Mucosa of descending colon (tissue), 3 donors: ENCODE results near the gene KLF13. TPM values are rescaled to one million over a fixed set of nuclear protein-coding genes. Genes with fewer than 3 reads are reported as not detected.

Source experiments
- ATAC-seq: fragments of 200-7000 bp; cut with Tn5 transposase; one replicate; pipeline ENCODE4 v1.9.1; 2020; ENCODE audit warnings: mild to moderate bottlenecking, moderate library complexity
- DNase-seq, 3 donors: peaks; one replicate each; pipeline ENCODE4 v3.0.0-alpha.2; 2020
- H3K36me3 ChIP-seq: fragments of 200-600 bp; one replicate; pipeline ENCODE4 v1.8.0; 2021; ENCODE audit warnings: low read depth, mild to moderate bottlenecking
- H3K4me1 ChIP-seq: fragments of 200-600 bp; one replicate; pipeline ENCODE4 v1.8.0; 2021; ENCODE audit warnings: low read depth, mild to moderate bottlenecking
- H3K4me3 ChIP-seq: fragments of 200-600 bp; one replicate; pipeline ENCODE4 v1.8.0; 2021; ENCODE audit warnings: mild to moderate bottlenecking
- H3K9me3 ChIP-seq: fragments of 200-600 bp; one replicate; pipeline ENCODE4 v1.8.0; 2021; ENCODE audit warnings: mild to moderate bottlenecking
- CTCF ChIP-seq: fragments of 200-600 bp; IDR thresholded peaks from one replicate; pipeline ENCODE4 v1.8.0; 2022; ENCODE audit warnings: antibody characterized with exemption, mild to moderate bottlenecking
- intact Hi-C, 2 donors: fragments of 100-400 bp; cut with DNase I in 1 of 2; cut with micrococcal nuclease in 1 of 2; formaldehyde crosslinking; loops; one replicate each; pipeline versions ENCODE4 v1.11.0 to v1.11.1; 2022; cut with DNase I, micrococcal nuclease
- total RNA-seq, 3 donors: library from RNA; stranded (reverse); fragmentation: NEBNext Ultra II Directional in 2 of 3; extraction: Animal tissue kit (Norgen Biotek cat#: 25700) in 2 of 3; gene quantifications; one replicate each; pipeline versions ENCODE4 v1.2.1 to v1.2.4, GENCODE V29; 2021 to 2023
- donor health status: DM: no; HTN: no; CAD: no; lungs with moderate emphysema.
- donor health status: DM: no; HTN: no; CAD: no.
- donor health status: DM: no; HTN: yes; CAD: no.

KLF13 gene
- total RNA-seq, 3 donors from 2014 or later = 72.4 to 107 (median 91.2) TPM

DNA sequence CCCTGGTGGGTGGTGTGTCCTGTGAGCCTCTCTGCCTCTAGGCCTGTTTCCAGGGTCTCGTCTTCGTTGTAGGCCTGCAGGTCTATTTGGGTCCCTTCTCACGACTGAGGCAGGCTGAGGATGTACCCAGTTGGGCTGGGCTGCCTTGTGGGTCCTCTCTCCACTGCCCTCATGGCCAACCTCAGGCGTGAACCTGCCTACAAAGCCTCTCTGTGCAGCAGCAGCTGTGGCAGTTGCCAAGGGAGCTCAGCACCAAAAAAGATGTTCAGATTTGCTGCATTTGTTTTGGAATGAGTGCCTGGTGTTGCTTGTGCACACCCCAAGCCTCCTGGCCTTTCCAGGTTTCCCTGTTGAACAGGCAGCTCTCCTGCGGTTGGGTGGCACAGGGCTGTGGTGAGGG, 13.4 kb downstream of the KLF13 start:
- no peaks in the 10 kb centered on the region for H3K9me3 ChIP-seq
- H3K36me3 ChIP-seq = no peaks in the 10 kb centered on the region
- intact Hi-C loops = no loop called here
- DNase-seq = no peak
- no peak overlapping the region for H3K4me3 ChIP-seq
- no peak for ATAC-seq
- TF ChIP-seq CTCF = no peak
- peaks cover 90% of the 10 kb centered on the region for H3K4me1 ChIP-seq

GRCh38 chr15:31340592-31340991, 14.0 kb downstream of the KLF13 start:
- ATAC-seq (no peak), DNase-seq (no peak)
- intact Hi-C loops = no loop called here
- Histone ChIP-seq H3K4me3 (no peak overlapping the region), H3K4me1 (peaks cover 92% of the 10 kb centered on the region), H3K9me3 (no peaks in the 10 kb centered on the region), H3K36me3 (no peaks in the 10 kb centered on the region)
- no peak for TF ChIP-seq CTCF

DNA sequence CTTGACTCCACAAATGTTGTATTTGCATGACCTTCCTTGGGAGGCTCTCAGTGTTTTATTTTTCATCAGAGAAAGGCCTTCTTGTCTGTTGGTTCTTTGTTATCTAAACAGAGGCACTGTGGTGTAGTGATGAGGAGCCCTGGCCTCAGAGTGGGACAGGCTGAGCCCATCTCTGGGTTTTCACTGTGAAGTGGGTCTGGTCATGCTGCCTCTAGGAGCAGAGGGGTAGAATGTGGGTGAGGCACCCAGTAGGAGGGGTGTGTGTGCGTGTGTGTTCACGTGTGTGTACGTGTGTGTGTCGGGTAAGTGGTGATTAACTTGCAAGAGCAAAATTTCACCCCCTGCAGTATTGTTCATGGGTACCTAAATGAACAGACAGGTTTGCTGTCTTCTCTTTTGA, 14.4 kb downstream of the KLF13 start:
- Histone ChIP-seq H3K36me3 (no peaks in the 10 kb centered on the region), H3K4me3 (no peak overlapping the region), H3K9me3 (no peaks in the 10 kb centered on the region), H3K4me1 (peaks cover 92% of the 10 kb centered on the region)
- no peak for ATAC-seq
- TF ChIP-seq CTCF = no peak
- intact Hi-C loops = no loop called here
- no peak for DNase-seq

DNA sequence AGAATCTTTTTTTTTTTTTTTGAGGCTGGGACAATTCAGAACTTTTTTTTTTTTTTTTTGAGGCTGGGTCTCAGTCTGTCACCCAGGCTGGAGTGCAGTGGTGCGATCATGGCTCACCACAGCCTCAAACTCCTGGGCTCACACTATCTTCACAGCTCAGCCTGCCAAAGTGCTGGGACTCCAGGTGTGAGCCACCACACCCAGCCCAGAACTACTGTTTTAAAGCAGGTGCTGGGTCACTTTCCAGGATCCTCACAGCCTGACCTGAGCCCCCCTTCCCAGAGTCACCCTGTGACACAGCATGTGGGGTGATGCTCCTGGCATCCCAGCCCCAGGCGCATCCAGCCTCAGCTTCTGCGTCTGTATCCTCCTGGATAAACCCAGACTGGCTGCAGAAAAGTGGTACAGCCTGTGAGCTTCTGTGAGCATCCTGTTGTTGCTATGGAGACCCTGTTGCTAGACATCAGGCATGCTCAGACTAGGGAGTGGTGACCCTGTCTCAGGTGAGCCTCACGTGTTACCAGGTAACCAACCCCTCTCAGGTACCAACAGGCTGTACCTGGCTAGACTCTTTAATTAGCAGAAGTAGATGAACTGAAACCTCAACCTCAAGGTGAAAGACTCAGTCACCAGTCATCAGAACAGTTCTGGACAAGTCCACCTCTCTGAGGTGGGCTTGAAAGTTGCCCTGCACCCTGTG, 15.0 kb downstream of the KLF13 start:
- intact Hi-C loops = no loop called here
- no peaks in the 10 kb centered on the region for H3K36me3 ChIP-seq
- peaks cover 91% of the 10 kb centered on the region for H3K4me1 ChIP-seq
- H3K4me3 ChIP-seq = no peak overlapping the region
- no peaks in the 10 kb centered on the region for H3K9me3 ChIP-seq
- no peak for ATAC-seq
- no peak for DNase-seq
- no peak for TF ChIP-seq CTCF

- Histone ChIP-seq H3K9me3 (no peaks in the 10 kb centered on the region), H3K4me3 (no peak overlapping the region), H3K36me3 (no peaks in the 10 kb centered on the region), H3K4me1 (peaks cover 91% of the 10 kb centered on the region)
- TF ChIP-seq CTCF = no peak
- ATAC-seq = no peak
- intact Hi-C loops = no loop called here
- DNase-seq = no peak
These were observed 15.7 kb downstream of the KLF13 start for GRCh38 chr15:31342381-31342780.
